Neural progenitor cell (in vitro differentiated cells): ENCODE data around the gene NFE2L1. TPM values are rescaled to one million over a fixed set of nuclear protein-coding genes. Genes with fewer than 3 reads are reported as not detected.

Experiments used
- DNase-seq: peaks from one replicate; pipeline ENCODE4 v3.0.0-alpha.2; 2016; ENCODE audit warnings: low spot score
- H2AFZ ChIP-seq: fragments of 200-600 bp; sonication (generic); replicated peaks from 2 replicates; pipeline ENCODE4 v1.6.1; 2016; ENCODE audit warnings: antibody characterized with exemption
- H3F3A ChIP-seq: fragments of 200-600 bp; sonication (generic); 2 replicates; pipeline ENCODE4 v1.6.1; 2016; ENCODE audit warnings: antibody characterized with exemption, low read depth
- H3K27ac ChIP-seq: fragments of 200-600 bp; sonication (generic); 2 replicates; pipeline ENCODE4 v1.5.1; 2016; ENCODE audit warnings: mild to moderate bottlenecking
- H3K27me3 ChIP-seq: fragments of 200-600 bp; sonication (generic); 2 replicates; pipeline ENCODE4 v1.6.1; 2016; ENCODE audit warnings: mild to moderate bottlenecking, moderate library complexity
- H3K36me3 ChIP-seq: fragments of 200-600 bp; sonication (generic); 2 replicates; pipeline ENCODE4 v1.5.1; 2016
- H3K4me1 ChIP-seq: fragments of 200-600 bp; sonication (generic); 2 replicates; pipeline ENCODE4 v1.6.1; 2016; ENCODE audit warnings: mixed run types
- H3K4me2 ChIP-seq: fragments of 200-600 bp; sonication (generic); 2 replicates; pipeline ENCODE4 v1.6.1; 2016
- H3K4me3 ChIP-seq: fragments of 200-600 bp; sonication (generic); 2 replicates; pipeline ENCODE4 v1.5.1; 2016
- H3K79me2 ChIP-seq: fragments of 200-600 bp; sonication (generic); 2 replicates; pipeline ENCODE4 v1.6.1; 2016; ENCODE audit warnings: low read depth
- H3K9ac ChIP-seq: fragments of 200-600 bp; sonication (generic); 2 replicates; pipeline ENCODE4 v1.6.1; 2016
- H3K9me3 ChIP-seq: fragments of 200-600 bp; sonication (generic); 2 replicates; pipeline ENCODE4 v1.5.1; 2016; ENCODE audit warnings: low read depth
- H4K20me1 ChIP-seq: fragments of 200-600 bp; sonication (generic); 2 replicates; pipeline ENCODE4 v1.6.1; 2016; ENCODE audit warnings: low read depth
- H3K27ac Mint-ChIP-seq: 3 replicates; pipeline ENCODE4 v1.8.0; 2021; ENCODE audit warnings: mixed read lengths
- H3K27me3 Mint-ChIP-seq: 2 replicates; pipeline ENCODE4 v1.8.0; 2022; ENCODE audit warnings: low read depth, mild to moderate bottlenecking, inconsistent platforms, moderate library complexity, mixed read lengths; ENCODE audit not compliant: insufficient read depth
- H3K36me3 Mint-ChIP-seq: 3 replicates; pipeline ENCODE4 v1.8.0; 2021; ENCODE audit warnings: mixed read lengths
- H3K4me1 Mint-ChIP-seq: 3 replicates; pipeline ENCODE4 v1.8.0; 2021; ENCODE audit warnings: mixed read lengths
- H3K4me3 Mint-ChIP-seq: 3 replicates; pipeline ENCODE4 v1.8.0; 2021; ENCODE audit warnings: mild to moderate bottlenecking, moderate library complexity, mixed read lengths
- H3K9me3 Mint-ChIP-seq: 3 replicates; pipeline ENCODE4 v1.8.0; 2020; ENCODE audit warnings: mixed read lengths
- EZH2 ChIP-seq: fragments of 200-600 bp; sonication (generic); IDR thresholded peaks from 2 replicates; pipeline ENCODE4 v1.6.1; 2017; ENCODE audit warnings: antibody characterized with exemption, mild to moderate bottlenecking, moderate library complexity
- EZH2phosphoT487 ChIP-seq: fragments of 200-600 bp; sonication (generic); IDR thresholded peaks from 2 replicates; pipeline ENCODE4 v1.6.1; 2017; ENCODE audit warnings: antibody characterized with exemption
- total RNA-seq: library from RNA; depleted of rRNA; stranded (reverse); fragments of >200 nt; gene quantifications from 2 replicates; pipeline ENCODE4 v1.2.3, GENCODE V29; 2015; ENCODE audit warnings: low replicate concordance
- TF ChIP-seq, protein P1 (sequence below): fragments of 200-600 bp; sonication (generic); IDR thresholded peaks from 2 replicates; pipeline ENCODE4 v1.5.1; 2017; ENCODE audit warnings: antibody characterized with exemption, mild to moderate bottlenecking

NFE2L1 gene
- total RNA-seq, 1 donor from 2014 or later = 104 TPM

DNA sequence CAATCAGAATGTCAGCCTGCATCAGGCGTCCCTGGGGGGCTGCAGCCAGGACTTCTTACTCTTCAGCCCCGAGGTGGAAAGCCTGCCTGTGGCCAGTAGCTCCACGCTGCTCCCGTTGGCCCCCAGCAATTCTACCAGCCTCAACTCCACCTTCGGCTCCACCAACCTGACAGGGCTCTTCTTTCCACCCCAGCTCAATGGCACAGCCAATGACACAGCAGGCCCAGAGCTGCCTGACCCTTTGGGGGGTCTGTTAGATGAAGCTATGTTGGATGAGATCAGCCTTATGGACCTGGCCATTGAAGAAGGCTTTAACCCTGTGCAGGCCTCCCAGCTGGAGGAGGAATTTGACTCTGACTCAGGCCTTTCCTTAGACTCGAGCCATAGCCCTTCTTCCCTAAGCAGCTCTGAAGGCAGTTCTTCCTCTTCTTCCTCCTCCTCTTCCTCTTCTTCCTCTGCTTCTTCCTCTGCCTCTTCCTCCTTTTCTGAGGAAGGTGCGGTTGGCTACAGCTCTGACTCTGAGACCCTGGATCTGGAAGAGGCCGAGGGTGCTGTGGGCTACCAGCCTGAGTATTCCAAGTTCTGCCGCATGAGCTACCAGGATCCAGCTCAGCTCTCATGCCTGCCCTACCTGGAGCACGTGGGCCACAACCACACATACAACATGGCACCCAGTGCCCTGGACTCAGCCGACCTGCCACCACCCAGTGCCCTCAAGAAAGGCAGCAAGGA is 10.4 kb downstream of the NFE2L1 start:
- peaks cover 10% of the 10 kb centered on the region for H3K27me3 Mint-ChIP-seq
- H4K20me1 ChIP-seq = peaks cover 66% of the 10 kb centered on the region
- H3K9me3 ChIP-seq = no peaks in the 10 kb centered on the region
- H3K4me1 Mint-ChIP-seq = peaks cover 24% of the 10 kb centered on the region
- no peak overlapping the region for H3K27ac Mint-ChIP-seq
- H3K9ac ChIP-seq = no peak overlapping the region
- peaks cover 48% of the 10 kb centered on the region for H3K36me3 Mint-ChIP-seq
- no peak overlapping the region for H3K27ac ChIP-seq
- TF ChIP-seq EZH2phosphoT487 (no peak), EZH2 (no peak)
- TF ChIP-seq, protein P1, sequence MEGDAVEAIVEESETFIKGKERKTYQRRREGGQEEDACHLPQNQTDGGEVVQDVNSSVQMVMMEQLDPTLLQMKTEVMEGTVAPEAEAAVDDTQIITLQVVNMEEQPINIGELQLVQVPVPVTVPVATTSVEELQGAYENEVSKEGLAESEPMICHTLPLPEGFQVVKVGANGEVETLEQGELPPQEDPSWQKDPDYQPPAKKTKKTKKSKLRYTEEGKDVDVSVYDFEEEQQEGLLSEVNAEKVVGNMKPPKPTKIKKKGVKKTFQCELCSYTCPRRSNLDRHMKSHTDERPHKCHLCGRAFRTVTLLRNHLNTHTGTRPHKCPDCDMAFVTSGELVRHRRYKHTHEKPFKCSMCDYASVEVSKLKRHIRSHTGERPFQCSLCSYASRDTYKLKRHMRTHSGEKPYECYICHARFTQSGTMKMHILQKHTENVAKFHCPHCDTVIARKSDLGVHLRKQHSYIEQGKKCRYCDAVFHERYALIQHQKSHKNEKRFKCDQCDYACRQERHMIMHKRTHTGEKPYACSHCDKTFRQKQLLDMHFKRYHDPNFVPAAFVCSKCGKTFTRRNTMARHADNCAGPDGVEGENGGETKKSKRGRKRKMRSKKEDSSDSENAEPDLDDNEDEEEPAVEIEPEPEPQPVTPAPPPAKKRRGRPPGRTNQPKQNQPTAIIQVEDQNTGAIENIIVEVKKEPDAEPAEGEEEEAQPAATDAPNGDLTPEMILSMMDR = no peak
- no peak overlapping the region for H3K4me3 Mint-ChIP-seq
- no peak for DNase-seq
- no peaks in the 10 kb centered on the region for H3K36me3 ChIP-seq
- no peaks in the 10 kb centered on the region for H3K27me3 ChIP-seq
- H3F3A ChIP-seq = peaks cover 22% of the 10 kb centered on the region
- no peaks in the 10 kb centered on the region for H3K9me3 Mint-ChIP-seq
- H3K4me3 ChIP-seq = no peak overlapping the region
- H2AFZ ChIP-seq = no peak overlapping the region
- H3K4me2 ChIP-seq = no peak overlapping the region
- peaks cover 19% of the 10 kb centered on the region for H3K4me1 ChIP-seq
- H3K79me2 ChIP-seq = peaks cover 36% of the 10 kb centered on the region

DNA sequence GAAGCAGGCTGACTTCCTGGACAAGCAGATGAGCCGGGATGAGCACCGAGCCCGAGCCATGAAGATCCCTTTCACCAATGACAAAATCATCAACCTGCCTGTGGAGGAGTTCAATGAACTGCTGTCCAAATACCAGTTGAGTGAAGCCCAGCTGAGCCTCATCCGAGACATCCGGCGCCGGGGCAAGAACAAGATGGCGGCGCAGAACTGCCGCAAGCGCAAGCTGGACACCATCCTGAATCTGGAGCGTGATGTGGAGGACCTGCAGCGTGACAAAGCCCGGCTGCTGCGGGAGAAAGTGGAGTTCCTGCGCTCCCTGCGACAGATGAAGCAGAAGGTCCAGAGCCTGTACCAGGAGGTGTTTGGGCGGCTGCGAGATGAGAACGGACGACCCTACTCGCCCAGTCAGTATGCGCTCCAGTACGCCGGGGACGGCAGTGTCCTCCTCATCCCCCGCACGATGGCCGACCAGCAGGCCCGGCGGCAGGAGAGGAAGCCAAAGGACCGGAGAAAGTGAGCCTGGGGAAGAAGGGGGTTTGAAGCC is 11.0 kb downstream of the NFE2L1 start:
- no peak overlapping the region for H3K4me2 ChIP-seq
- Mint-ChIP-seq H3K4me1 (peaks cover 17% of the 10 kb centered on the region), H3K9me3 (no peaks in the 10 kb centered on the region), H3K36me3 (peaks cover 48% of the 10 kb centered on the region), H3K27me3 (peaks cover 8% of the 10 kb centered on the region), H3K27ac (no peak overlapping the region), H3K4me3 (no peak overlapping the region)
- no peak for TF ChIP-seq EZH2
- TF ChIP-seq, protein P1 = no peak
- no peak for TF ChIP-seq EZH2phosphoT487
- no peaks in the 10 kb centered on the region for H3K9me3 ChIP-seq
- H3K4me3 ChIP-seq = no peak overlapping the region
- H3K27ac ChIP-seq = no peak overlapping the region
- H3F3A ChIP-seq = peaks cover 19% of the 10 kb centered on the region
- H3K4me1 ChIP-seq = peaks cover 14% of the 10 kb centered on the region
- DNase-seq = no peak
- H3K27me3 ChIP-seq = no peaks in the 10 kb centered on the region
- no peak overlapping the region for H2AFZ ChIP-seq
- H3K79me2 ChIP-seq = peaks cover 31% of the 10 kb centered on the region
- H4K20me1 ChIP-seq = peaks cover 63% of the 10 kb centered on the region
- H3K36me3 ChIP-seq = no peaks in the 10 kb centered on the region
- no peak overlapping the region for H3K9ac ChIP-seq

GRCh38 chr17:48060249-48060648 is 12.1 kb downstream of the NFE2L1 start:
- H3K27me3 ChIP-seq = no peaks in the 10 kb centered on the region
- H3F3A ChIP-seq = peaks cover 29% of the 10 kb centered on the region
- peaks cover 6% of the 10 kb centered on the region for H3K27me3 Mint-ChIP-seq
- H3K27ac Mint-ChIP-seq = no peak overlapping the region
- no peaks in the 10 kb centered on the region for H3K9me3 Mint-ChIP-seq
- no peak overlapping the region for H3K27ac ChIP-seq
- peaks cover 23% of the 10 kb centered on the region for H3K79me2 ChIP-seq
- peaks cover 66% of the 10 kb centered on the region for H4K20me1 ChIP-seq
- peaks cover 53% of the 10 kb centered on the region for H3K36me3 Mint-ChIP-seq
- no peaks in the 10 kb centered on the region for H3K36me3 ChIP-seq
- no peak overlapping the region for H3K4me2 ChIP-seq
- no peak overlapping the region for H2AFZ ChIP-seq
- H3K9ac ChIP-seq = no peak overlapping the region
- DNase-seq = no peak
- no peak overlapping the region for H3K4me3 Mint-ChIP-seq
- TF ChIP-seq EZH2 = no peak
- no peak for TF ChIP-seq EZH2phosphoT487
- TF ChIP-seq, protein P1 = no peak
- H3K4me1 ChIP-seq = peaks cover 8% of the 10 kb centered on the region
- no peaks in the 10 kb centered on the region for H3K9me3 ChIP-seq
- H3K4me3 ChIP-seq = no peak overlapping the region
- peaks cover 11% of the 10 kb centered on the region for H3K4me1 Mint-ChIP-seq
